Mesenchymal stem cell (in vitro differentiated cells and primary cell): ENCODE measurements around the gene TSPO2.

ENCODE experiments used
- DNase-seq: peaks from one replicate; pipeline ENCODE4 v3.0.0-alpha.2; 2013
- H2AFZ ChIP-seq: one replicate; pipeline ENCODE4 v1.6.1; 2013; ENCODE audit warnings: low read depth, mild to moderate bottlenecking, control low read depth, inconsistent platforms, low read length, moderate library complexity
- H2AK5ac ChIP-seq: 2 replicates; pipeline ENCODE4 v1.6.1; 2013; ENCODE audit warnings: low read length, moderate library complexity, mild to moderate bottlenecking, inconsistent platforms; ENCODE audit not compliant: severe bottlenecking
- H2BK120ac ChIP-seq: one replicate; pipeline ENCODE4 v1.6.1; 2013; ENCODE audit warnings: low read depth, mild to moderate bottlenecking, inconsistent platforms, low read length, moderate library complexity
- H2BK12ac ChIP-seq, 2 experiments: one replicate each; pipeline ENCODE4 v1.6.1; 2013; ENCODE audit warnings: inconsistent platforms in 2 of 2, low read length in 2 of 2, mild to moderate bottlenecking in 2 of 2, moderate library complexity in 2 of 2, control low read depth in 1 of 2
- H2BK15ac ChIP-seq: one replicate; pipeline ENCODE4 v1.6.1; 2013; ENCODE audit warnings: mild to moderate bottlenecking, low read depth, inconsistent platforms; ENCODE audit not compliant: poor library complexity, severe bottlenecking
- H2BK5ac ChIP-seq: 2 replicates; pipeline ENCODE4 v1.6.1; 2013; ENCODE audit warnings: low read depth, mild to moderate bottlenecking, low read length, control low read depth, inconsistent platforms; ENCODE audit not compliant: poor library complexity, severe bottlenecking
- H3K14ac ChIP-seq, 2 experiments: one replicate each; pipeline ENCODE4 v1.6.1; 2013; ENCODE audit warnings: inconsistent platforms in 2 of 2, low read length in 2 of 2, control low read depth in 1 of 2, mild to moderate bottlenecking in 1 of 2, moderate library complexity in 1 of 2
- H3K18ac ChIP-seq, 2 experiments: one replicate each; pipeline ENCODE4 v1.6.1; 2013; ENCODE audit warnings: inconsistent platforms in 2 of 2, low read length in 2 of 2, control low read depth in 1 of 2, low read depth in 1 of 2, mild to moderate bottlenecking in 1 of 2
- H3K23ac ChIP-seq, 2 experiments: one replicate each; pipeline ENCODE4 v1.6.1; 2013; ENCODE audit warnings: inconsistent platforms in 2 of 2, low read length in 2 of 2, mild to moderate bottlenecking in 2 of 2, moderate library complexity in 2 of 2, control low read depth in 1 of 2
- H3K27ac ChIP-seq: 2 replicates; pipeline ENCODE4 v1.5.1; 2013; ENCODE audit warnings: mild to moderate bottlenecking, moderate library complexity, low read length, control low read depth, inconsistent platforms; ENCODE audit not compliant: poor library complexity, severe bottlenecking
- H3K27me3 ChIP-seq, 2 experiments: 2 replicates each; pipeline versions ENCODE4 v1.6.1 to v1.7.0; 2013; ENCODE audit warnings: low read length in 2 of 2, mild to moderate bottlenecking in 2 of 2, moderate library complexity in 2 of 2, control low read depth in 1 of 2, inconsistent platforms in 1 of 2; ENCODE audit not compliant: control insufficient read depth in 1 of 2, insufficient read depth in 1 of 2
- H3K36me3 ChIP-seq, 2 experiments: 2 replicates each; pipeline versions ENCODE4 v1.6.1 to v1.7.0; 2013; ENCODE audit warnings: low read length in 2 of 2, control low read depth in 1 of 2, inconsistent platforms in 1 of 2, low read depth in 1 of 2, mild to moderate bottlenecking in 1 of 2; ENCODE audit not compliant: insufficient read depth in 2 of 2, control insufficient read depth in 1 of 2
- H3K4ac ChIP-seq, 2 experiments: one replicate each; pipeline ENCODE4 v1.6.1; 2013; ENCODE audit warnings: inconsistent platforms in 2 of 2, low read length in 2 of 2, mild to moderate bottlenecking in 2 of 2, moderate library complexity in 2 of 2, control low read depth in 1 of 2, low read depth in 1 of 2
- H3K4me1 ChIP-seq: 2 replicates; pipeline ENCODE4 v1.6.1; 2013; ENCODE audit warnings: low read depth, low read length, control low read depth; ENCODE audit not compliant: control insufficient read depth, insufficient read depth
- H3K4me2 ChIP-seq: 2 replicates; pipeline ENCODE4 v1.6.1; 2013; ENCODE audit warnings: low read length, mild to moderate bottlenecking, inconsistent platforms; ENCODE audit not compliant: poor library complexity, severe bottlenecking
- H3K4me3 ChIP-seq, 2 experiments: 2 replicates each; pipeline versions ENCODE4 v1.5.1 to v1.7.0; 2013; ENCODE audit warnings: low read length in 2 of 2, mild to moderate bottlenecking in 2 of 2, control low read depth in 1 of 2, low read depth in 1 of 2; ENCODE audit not compliant: insufficient read depth in 1 of 2
- H3K79me1 ChIP-seq: replicated peaks from 2 replicates; pipeline ENCODE4 v1.6.1; 2013; ENCODE audit warnings: mild to moderate bottlenecking, control low read depth, low read length, inconsistent platforms; ENCODE audit not compliant: poor library complexity, severe bottlenecking
- H3K9ac ChIP-seq: 2 replicates; pipeline ENCODE4 v1.7.0; 2013; ENCODE audit warnings: mild to moderate bottlenecking, low read length, moderate library complexity
- H3K9me3 ChIP-seq: 2 replicates; pipeline ENCODE4 v1.7.0; 2013; ENCODE audit warnings: mild to moderate bottlenecking, low read length; ENCODE audit not compliant: control insufficient read depth
- H4K8ac ChIP-seq: one replicate; pipeline ENCODE4 v1.6.1; 2013; ENCODE audit warnings: inconsistent platforms, mild to moderate bottlenecking, low read length, moderate library complexity
- H4K91ac ChIP-seq: one replicate; pipeline ENCODE4 v1.6.1; 2013; ENCODE audit warnings: mild to moderate bottlenecking, low read length, inconsistent platforms
- WGBS: methylation state at CpG from one replicate; pipeline ENCODE4 v1.1.7; 2013; ENCODE audit warnings: mixed read lengths; 5-methylcytosine and 5-hydroxymethylcytosine counted together

TSPO2 gene

GRCh38 chr6:41040101-41040939, 1.9 kb upstream of the TSPO2 start:
- Histone ChIP-seq H3K4me2 (peak overlapping the region; percentile 23), H3K79me1 (no peaks in the 10 kb centered on the region), H2BK5ac (peak overlapping the region; percentile 51), H2BK120ac (no peak overlapping the region), H3K9me3 (no peaks in the 10 kb centered on the region), H4K91ac (no peak overlapping the region), H3K18ac (no peak overlapping the region), H3K4me1 (peaks cover 35% of the 10 kb centered on the region), H3K23ac (no peak overlapping the region), H2BK15ac (no peak overlapping the region), H3K9ac (no peak overlapping the region), H2AK5ac (peak overlapping the region; percentile 95), H2BK12ac (no peak overlapping the region), H4K8ac (no peak overlapping the region), H3K27ac (peak overlapping the region; percentile 93), H3K4ac (no peak overlapping the region), H3K4me3 (no peak overlapping the region), H3K14ac (no peak overlapping the region), H3K36me3 (no peaks in the 10 kb centered on the region), H3K27me3 (peaks cover 0 to 12% of the 10 kb centered on the region in 2 experiments), H2AFZ (no peak overlapping the region)
- peak; percentile 27 for DNase-seq
- WGBS = 69% methylated on average over 5 of the region's 6 CpGs

- H3K9me3 ChIP-seq = no peaks in the 10 kb centered on the region
- H4K8ac ChIP-seq = no peak overlapping the region
- H2AFZ ChIP-seq = no peak overlapping the region
- H2AK5ac ChIP-seq = peak overlapping the region; percentile 90
- H3K18ac ChIP-seq = no peak overlapping the region
- H4K91ac ChIP-seq = no peak overlapping the region
- H3K14ac ChIP-seq = no peak overlapping the region
- no peaks in the 10 kb centered on the region for H3K79me1 ChIP-seq
- peak overlapping the region; percentile 21 for H2BK5ac ChIP-seq
- H3K4ac ChIP-seq = no peak overlapping the region
- peaks cover 37% of the 10 kb centered on the region for H3K4me1 ChIP-seq
- no peak overlapping the region for H3K23ac ChIP-seq
- WGBS = 100% methylated on average over 1 of the region's 1 CpG
- H3K9ac ChIP-seq = no peak overlapping the region
- no peak for DNase-seq
- peak overlapping the region; percentile 93 for H3K27ac ChIP-seq
- H2BK15ac ChIP-seq = no peak overlapping the region
- H2BK120ac ChIP-seq = no peak overlapping the region
- H3K4me2 ChIP-seq = no peak overlapping the region
- peaks cover 0 to 12% of the 10 kb centered on the region in 2 experiments for H3K27me3 ChIP-seq
- H2BK12ac ChIP-seq = no peak overlapping the region
- no peak overlapping the region for H3K4me3 ChIP-seq
- no peaks in the 10 kb centered on the region for H3K36me3 ChIP-seq
Observed at GRCh38 chr6:41040940-41041536, 1.2 kb upstream of the TSPO2 start.

- H3K23ac ChIP-seq = no peak overlapping the region
- no peaks in the 10 kb centered on the region for H3K36me3 ChIP-seq
- H3K14ac ChIP-seq = no peak overlapping the region
- H3K4me2 ChIP-seq = no peak overlapping the region
- H3K9me3 ChIP-seq = no peaks in the 10 kb centered on the region
- no peak overlapping the region for H2BK5ac ChIP-seq
- no peak overlapping the region for H2BK12ac ChIP-seq
- no peak overlapping the region for H2BK120ac ChIP-seq
- H3K27me3 ChIP-seq = peaks cover 0 to 13% of the 10 kb centered on the region in 2 experiments
- no peak overlapping the region for H4K91ac ChIP-seq
- H2AK5ac ChIP-seq = peak overlapping the region; percentile 68
- WGBS = 98% methylated on average over 3 of the region's 3 CpGs
- no peak overlapping the region for H3K4me3 ChIP-seq
- no peak overlapping the region for H3K9ac ChIP-seq
- H3K4me1 ChIP-seq = peaks cover 29% of the 10 kb centered on the region
- no peak overlapping the region for H2AFZ ChIP-seq
- H4K8ac ChIP-seq = peak overlapping the region; percentile 31
- no peak overlapping the region for H3K18ac ChIP-seq
- no peak overlapping the region for H3K27ac ChIP-seq
- H2BK15ac ChIP-seq = no peak overlapping the region
- no peak for DNase-seq
- no peak overlapping the region for H3K4ac ChIP-seq
- no peaks in the 10 kb centered on the region for H3K79me1 ChIP-seq
Observed at GRCh38 chr6:41043151-41043550, 884 bp downstream of the TSPO2 start.

DNA sequence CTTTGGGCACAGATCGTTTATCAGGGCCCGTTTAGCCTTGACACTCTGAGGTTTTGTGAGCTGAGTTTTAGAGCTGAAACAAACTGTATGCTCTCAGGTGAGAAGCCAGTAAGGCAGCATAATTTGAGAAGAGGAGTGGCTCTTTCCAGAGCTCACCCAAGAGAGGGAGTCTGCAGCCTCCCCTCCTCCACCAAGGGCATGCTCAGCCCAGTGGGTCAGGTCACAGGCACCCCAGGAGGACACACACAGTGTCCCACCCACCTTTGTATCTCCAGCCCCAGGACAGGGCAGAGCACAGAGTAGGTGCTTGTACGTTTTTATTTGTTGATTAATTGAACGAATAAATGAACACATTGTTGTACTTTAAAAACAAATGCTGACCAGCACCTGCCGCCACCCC, 3.4 kb downstream of the TSPO2 start:
- H3K4me3 ChIP-seq = no peak overlapping the region
- no peak overlapping the region for H2BK5ac ChIP-seq
- no peaks in the 10 kb centered on the region for H3K36me3 ChIP-seq
- no peak overlapping the region for H2AK5ac ChIP-seq
- no peak overlapping the region for H3K4ac ChIP-seq
- no peak overlapping the region for H2BK12ac ChIP-seq
- no peak overlapping the region for H2BK120ac ChIP-seq
- no peak overlapping the region for H4K8ac ChIP-seq
- DNase-seq = no peak
- no peaks in the 10 kb centered on the region for H3K79me1 ChIP-seq
- no peak overlapping the region for H3K14ac ChIP-seq
- no peak overlapping the region for H2AFZ ChIP-seq
- H3K9ac ChIP-seq = no peak overlapping the region
- no peak overlapping the region for H2BK15ac ChIP-seq
- peaks cover 18% of the 10 kb centered on the region for H3K4me1 ChIP-seq
- H3K18ac ChIP-seq = no peak overlapping the region
- no peak overlapping the region for H3K4me2 ChIP-seq
- no peak overlapping the region for H4K91ac ChIP-seq
- H3K9me3 ChIP-seq = no peaks in the 10 kb centered on the region
- 88% methylated on average over 3 of the region's 5 CpGs for WGBS
- H3K23ac ChIP-seq = no peak overlapping the region
- H3K27ac ChIP-seq = no peak overlapping the region
- peaks cover 0 to 4% of the 10 kb centered on the region in 2 experiments for H3K27me3 ChIP-seq
